Measurements from ENCODE around the gene NFASC. TPM values are rescaled to one million over a fixed set of nuclear protein-coding genes. Genes with fewer than 3 reads are reported as not detected.

The NFASC gene
- total and polyA plus RNA-seq, 2 experiments from 2014 or later: 3.9 to 11.7 TPM

DNA sequence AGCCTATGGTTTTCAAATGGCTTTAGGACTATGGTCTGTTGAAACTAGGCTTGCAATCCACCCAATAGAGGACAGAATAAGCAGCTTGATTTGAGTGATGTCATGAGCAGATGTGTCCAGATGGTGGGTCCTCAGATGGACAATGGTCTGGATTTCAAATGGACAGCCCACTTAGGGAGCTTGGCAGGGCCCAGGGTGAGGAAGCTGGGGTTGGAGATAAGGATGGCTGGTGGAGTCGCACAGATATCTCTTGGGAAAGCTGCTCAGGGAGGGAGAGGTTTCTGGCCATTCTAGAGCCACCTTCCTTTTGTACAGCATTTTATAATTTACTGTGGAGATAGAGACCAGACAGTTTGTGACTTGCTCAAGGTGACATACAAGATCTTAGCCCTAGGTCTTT is 55.0 kb downstream of the NFASC start:
- Histone ChIP-seq H3K27me3 (ENCODE audit: insufficient read depth) (no peaks in the 10 kb centered on the region), H3K9me2 (ENCODE audit: insufficient read depth) (no peaks in the 10 kb centered on the region), H3K79me2 (replicated peaks; ENCODE audit: insufficient read depth) (no peaks in the 10 kb centered on the region), H3K4me1 (ENCODE audit: insufficient read depth) (peaks cover 76% of the 10 kb centered on the region), H3K4me3 (no peak overlapping the region), H3K36me3 (ENCODE audit: insufficient read depth) (no peaks in the 10 kb centered on the region), H2AFZ (no peak overlapping the region), H3K27ac (ENCODE audit: low read depth) (peak overlapping the region; percentile 74; the same call in 1 of the 2 replicates), H4K20me1 (replicated peaks; ENCODE audit: insufficient read depth) (no peaks in the 10 kb centered on the region), H3F3A (replicated peaks; ENCODE audit: low read depth) (no peaks in the 10 kb centered on the region; the same call in 1 of the 2 replicates), H3K4me2 (no peak overlapping the region)
- TF ChIP-seq NANOG (IDR thresholded peaks at IDR 0.05; ENCODE audit: borderline replicate concordance) (no peak), POLR2AphosphoS5 (IDR thresholded peaks at IDR 0.05; ENCODE audit: low read depth) (no peak), EZH2 (IDR thresholded peaks at IDR 0.05; ENCODE audit: low read depth, unreplicated experiment) (no peak), JUNB (IDR thresholded peaks at IDR 0.05; ENCODE audit: unreplicated experiment) (no peak), EZH2phosphoT487 (IDR thresholded peaks at IDR 0.05; ENCODE audit: unreplicated experiment) (no peak), CREB1 (CRISPR knock-in tag; IDR thresholded peaks at IDR 0.05; ENCODE audit: low read depth) (no peak), ZNF331 (CRISPR knock-in tag; IDR thresholded peaks at IDR 0.05; ENCODE audit: low read depth) (no peak), STAT1 (IDR thresholded peaks at IDR 0.05; ENCODE audit: unreplicated experiment) (no peak), ZNF114 (CRISPR knock-in tag; IDR thresholded peaks at IDR 0.05) (no peak)
- TF ChIP-seq, protein P1, sequence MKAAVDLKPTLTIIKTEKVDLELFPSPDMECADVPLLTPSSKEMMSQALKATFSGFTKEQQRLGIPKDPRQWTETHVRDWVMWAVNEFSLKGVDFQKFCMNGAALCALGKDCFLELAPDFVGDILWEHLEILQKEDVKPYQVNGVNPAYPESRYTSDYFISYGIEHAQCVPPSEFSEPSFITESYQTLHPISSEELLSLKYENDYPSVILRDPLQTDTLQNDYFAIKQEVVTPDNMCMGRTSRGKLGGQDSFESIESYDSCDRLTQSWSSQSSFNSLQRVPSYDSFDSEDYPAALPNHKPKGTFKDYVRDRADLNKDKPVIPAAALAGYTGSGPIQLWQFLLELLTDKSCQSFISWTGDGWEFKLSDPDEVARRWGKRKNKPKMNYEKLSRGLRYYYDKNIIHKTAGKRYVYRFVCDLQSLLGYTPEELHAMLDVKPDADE (IDR thresholded peaks at IDR 0.05): no peak
- TF ChIP-seq, protein P2, sequence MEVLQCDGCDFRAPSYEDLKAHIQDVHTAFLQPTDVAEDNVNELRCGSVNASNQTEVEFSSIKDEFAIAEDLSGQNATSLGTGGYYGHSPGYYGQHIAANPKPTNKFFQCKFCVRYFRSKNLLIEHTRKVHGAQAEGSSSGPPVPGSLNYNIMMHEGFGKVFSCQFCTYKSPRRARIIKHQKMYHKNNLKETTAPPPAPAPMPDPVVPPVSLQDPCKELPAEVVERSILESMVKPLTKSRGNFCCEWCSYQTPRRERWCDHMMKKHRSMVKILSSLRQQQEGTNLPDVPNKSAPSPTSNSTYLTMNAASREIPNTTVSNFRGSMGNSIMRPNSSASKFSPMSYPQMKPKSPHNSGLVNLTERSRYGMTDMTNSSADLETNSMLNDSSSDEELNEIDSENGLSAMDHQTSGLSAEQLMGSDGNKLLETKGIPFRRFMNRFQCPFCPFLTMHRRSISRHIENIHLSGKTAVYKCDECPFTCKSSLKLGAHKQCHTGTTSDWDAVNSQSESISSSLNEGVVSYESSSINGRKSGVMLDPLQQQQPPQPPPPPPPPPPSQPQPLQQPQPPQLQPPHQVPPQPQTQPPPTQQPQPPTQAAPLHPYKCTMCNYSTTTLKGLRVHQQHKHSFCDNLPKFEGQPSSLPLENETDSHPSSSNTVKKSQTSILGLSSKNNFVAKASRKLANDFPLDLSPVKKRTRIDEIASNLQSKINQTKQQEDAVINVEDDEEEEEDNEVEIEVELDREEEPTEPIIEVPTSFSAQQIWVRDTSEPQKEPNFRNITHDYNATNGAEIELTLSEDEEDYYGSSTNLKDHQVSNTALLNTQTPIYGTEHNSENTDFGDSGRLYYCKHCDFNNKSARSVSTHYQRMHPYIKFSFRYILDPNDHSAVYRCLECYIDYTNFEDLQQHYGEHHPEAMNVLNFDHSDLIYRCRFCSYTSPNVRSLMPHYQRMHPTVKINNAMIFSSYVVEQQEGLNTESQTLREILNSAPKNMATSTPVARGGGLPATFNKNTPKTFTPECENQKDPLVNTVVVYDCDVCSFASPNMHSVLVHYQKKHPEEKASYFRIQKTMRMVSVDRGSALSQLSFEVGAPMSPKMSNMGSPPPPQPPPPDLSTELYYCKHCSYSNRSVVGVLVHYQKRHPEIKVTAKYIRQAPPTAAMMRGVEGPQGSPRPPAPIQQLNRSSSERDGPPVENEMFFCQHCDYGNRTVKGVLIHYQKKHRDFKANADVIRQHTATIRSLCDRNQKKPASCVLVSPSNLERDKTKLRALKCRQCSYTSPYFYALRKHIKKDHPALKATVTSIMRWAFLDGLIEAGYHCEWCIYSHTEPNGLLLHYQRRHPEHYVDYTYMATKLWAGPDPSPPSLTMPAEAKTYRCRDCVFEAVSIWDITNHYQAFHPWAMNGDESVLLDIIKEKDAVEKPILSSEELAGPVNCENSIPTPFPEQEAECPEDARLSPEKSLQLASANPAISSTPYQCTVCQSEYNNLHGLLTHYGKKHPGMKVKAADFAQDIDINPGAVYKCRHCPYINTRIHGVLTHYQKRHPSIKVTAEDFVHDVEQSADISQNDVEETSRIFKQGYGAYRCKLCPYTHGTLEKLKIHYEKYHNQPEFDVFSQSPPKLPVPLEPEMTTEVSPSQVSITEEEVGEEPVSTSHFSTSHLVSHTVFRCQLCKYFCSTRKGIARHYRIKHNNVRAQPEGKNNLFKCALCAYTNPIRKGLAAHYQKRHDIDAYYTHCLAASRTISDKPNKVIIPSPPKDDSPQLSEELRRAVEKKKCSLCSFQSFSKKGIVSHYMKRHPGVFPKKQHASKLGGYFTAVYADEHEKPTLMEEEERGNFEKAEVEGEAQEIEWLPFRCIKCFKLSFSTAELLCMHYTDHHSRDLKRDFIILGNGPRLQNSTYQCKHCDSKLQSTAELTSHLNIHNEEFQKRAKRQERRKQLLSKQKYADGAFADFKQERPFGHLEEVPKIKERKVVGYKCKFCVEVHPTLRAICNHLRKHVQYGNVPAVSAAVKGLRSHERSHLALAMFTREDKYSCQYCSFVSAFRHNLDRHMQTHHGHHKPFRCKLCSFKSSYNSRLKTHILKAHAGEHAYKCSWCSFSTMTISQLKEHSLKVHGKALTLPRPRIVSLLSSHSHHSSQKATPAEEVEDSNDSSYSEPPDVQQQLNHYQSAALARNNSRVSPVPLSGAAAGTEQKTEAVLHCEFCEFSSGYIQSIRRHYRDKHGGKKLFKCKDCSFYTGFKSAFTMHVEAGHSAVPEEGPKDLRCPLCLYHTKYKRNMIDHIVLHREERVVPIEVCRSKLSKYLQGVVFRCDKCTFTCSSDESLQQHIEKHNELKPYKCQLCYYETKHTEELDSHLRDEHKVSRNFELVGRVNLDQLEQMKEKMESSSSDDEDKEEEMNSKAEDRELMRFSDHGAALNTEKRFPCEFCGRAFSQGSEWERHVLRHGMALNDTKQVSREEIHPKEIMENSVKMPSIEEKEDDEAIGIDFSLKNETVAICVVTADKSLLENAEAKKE (CRISPR knock-in tag; IDR thresholded peaks at IDR 0.05): no peak
- TF ChIP-seq, protein P3, sequence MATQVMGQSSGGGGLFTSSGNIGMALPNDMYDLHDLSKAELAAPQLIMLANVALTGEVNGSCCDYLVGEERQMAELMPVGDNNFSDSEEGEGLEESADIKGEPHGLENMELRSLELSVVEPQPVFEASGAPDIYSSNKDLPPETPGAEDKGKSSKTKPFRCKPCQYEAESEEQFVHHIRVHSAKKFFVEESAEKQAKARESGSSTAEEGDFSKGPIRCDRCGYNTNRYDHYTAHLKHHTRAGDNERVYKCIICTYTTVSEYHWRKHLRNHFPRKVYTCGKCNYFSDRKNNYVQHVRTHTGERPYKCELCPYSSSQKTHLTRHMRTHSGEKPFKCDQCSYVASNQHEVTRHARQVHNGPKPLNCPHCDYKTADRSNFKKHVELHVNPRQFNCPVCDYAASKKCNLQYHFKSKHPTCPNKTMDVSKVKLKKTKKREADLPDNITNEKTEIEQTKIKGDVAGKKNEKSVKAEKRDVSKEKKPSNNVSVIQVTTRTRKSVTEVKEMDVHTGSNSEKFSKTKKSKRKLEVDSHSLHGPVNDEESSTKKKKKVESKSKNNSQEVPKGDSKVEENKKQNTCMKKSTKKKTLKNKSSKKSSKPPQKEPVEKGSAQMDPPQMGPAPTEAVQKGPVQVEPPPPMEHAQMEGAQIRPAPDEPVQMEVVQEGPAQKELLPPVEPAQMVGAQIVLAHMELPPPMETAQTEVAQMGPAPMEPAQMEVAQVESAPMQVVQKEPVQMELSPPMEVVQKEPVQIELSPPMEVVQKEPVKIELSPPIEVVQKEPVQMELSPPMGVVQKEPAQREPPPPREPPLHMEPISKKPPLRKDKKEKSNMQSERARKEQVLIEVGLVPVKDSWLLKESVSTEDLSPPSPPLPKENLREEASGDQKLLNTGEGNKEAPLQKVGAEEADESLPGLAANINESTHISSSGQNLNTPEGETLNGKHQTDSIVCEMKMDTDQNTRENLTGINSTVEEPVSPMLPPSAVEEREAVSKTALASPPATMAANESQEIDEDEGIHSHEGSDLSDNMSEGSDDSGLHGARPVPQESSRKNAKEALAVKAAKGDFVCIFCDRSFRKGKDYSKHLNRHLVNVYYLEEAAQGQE (IDR thresholded peaks at IDR 0.05; ENCODE audit: unreplicated experiment): no peak
- TF ChIP-seq, protein P4, sequence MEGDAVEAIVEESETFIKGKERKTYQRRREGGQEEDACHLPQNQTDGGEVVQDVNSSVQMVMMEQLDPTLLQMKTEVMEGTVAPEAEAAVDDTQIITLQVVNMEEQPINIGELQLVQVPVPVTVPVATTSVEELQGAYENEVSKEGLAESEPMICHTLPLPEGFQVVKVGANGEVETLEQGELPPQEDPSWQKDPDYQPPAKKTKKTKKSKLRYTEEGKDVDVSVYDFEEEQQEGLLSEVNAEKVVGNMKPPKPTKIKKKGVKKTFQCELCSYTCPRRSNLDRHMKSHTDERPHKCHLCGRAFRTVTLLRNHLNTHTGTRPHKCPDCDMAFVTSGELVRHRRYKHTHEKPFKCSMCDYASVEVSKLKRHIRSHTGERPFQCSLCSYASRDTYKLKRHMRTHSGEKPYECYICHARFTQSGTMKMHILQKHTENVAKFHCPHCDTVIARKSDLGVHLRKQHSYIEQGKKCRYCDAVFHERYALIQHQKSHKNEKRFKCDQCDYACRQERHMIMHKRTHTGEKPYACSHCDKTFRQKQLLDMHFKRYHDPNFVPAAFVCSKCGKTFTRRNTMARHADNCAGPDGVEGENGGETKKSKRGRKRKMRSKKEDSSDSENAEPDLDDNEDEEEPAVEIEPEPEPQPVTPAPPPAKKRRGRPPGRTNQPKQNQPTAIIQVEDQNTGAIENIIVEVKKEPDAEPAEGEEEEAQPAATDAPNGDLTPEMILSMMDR (conservative IDR thresholded peaks at IDR 0.05; ENCODE audit: low read depth in 2 of 2): no peak
- Mint-ChIP-seq H3K36me3 (ENCODE audit: low read depth) (no peaks in the 10 kb centered on the region), H3K9me3 (no peaks in the 10 kb centered on the region), H3K4me1 (peaks cover 67% of the 10 kb centered on the region), H3K27me3 (ENCODE audit: insufficient read depth, low read depth, poor library complexity) (peaks cover 9% of the 10 kb centered on the region), H3K4me3 (no peak overlapping the region), H3K27ac (no peak overlapping the region)
- ATAC-seq (no peak), DNase-seq (ENCODE audit: low spot score) (no peak)
